Measurements from ENCODE around the gene TTYH2. TPM values are rescaled to one million over a fixed set of nuclear protein-coding genes. Genes with fewer than 3 reads are reported as not detected.

Gene TTYH2
- polyA plus RNA-seq, 1 of the 3 experiments (the other 2 are of a cell fraction) = 16.1 TPM

DNA sequence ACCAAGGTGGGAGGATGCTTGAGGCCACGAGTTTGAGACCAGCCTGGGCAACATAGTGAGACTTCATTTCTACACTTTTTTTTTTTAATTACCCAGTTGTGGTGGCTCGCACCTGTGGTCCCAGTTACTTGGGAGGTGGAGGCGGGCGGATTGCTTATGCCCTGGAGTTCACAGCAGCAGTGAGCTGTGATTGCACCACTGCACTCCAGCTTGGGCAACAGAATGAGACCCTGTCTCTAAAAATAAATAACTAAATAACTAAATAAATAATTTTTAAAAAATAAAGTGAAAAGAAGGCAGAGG, 70.0 kb downstream of the TTYH2 start:
- H3K9me2 ChIP-seq = no peaks in the 10 kb centered on the region
- no peaks in the 10 kb centered on the region for H3K79me2 ChIP-seq (ENCODE audit: insufficient read depth)
- TF ChIP-seq EZH2phosphoT487 (IDR thresholded peaks at IDR 0.05; ENCODE audit: borderline replicate concordance, low read depth) (no peak), GABPA (IDR thresholded peaks at IDR 0.05; ENCODE audit: low read depth) (no peak), NFIC (IDR thresholded peaks at IDR 0.05; ENCODE audit: borderline replicate concordance) (no peak), MAX (IDR thresholded peaks at IDR 0.05; ENCODE audit: low read depth) (no peak), FOXM1 (IDR thresholded peaks at IDR 0.05; ENCODE audit: low read depth) (no peak), JUND (IDR thresholded peaks at IDR 0.05) (no peak), NRF1 (IDR thresholded peaks at IDR 0.05; ENCODE audit: low read depth, low read length) (no peak), RFX5 (IDR thresholded peaks at IDR 0.05; ENCODE audit: low read length) (no peak), FOSL2 (IDR thresholded peaks at IDR 0.05; ENCODE audit: borderline replicate concordance, low read depth) (no peak), MEF2A (IDR thresholded peaks at IDR 0.05; ENCODE audit: borderline replicate concordance, low read depth) (no peak), RCOR1 (IDR thresholded peaks at IDR 0.05; ENCODE audit: low read length) (no peak), SMC3 (IDR thresholded peaks at IDR 0.05; ENCODE audit: low read depth, low read length) (no peak), EP300 (IDR thresholded peaks at IDR 0.05; ENCODE audit: borderline replicate concordance in 1 of 2, low read depth in 1 of 2, low read length in 1 of 2) (no peak), SIN3A (IDR thresholded peaks at IDR 0.05; ENCODE audit: borderline replicate concordance, low read depth, low read length) (no peak), REST (IDR thresholded peaks at IDR 0.05; ENCODE audit: low read depth, low read length) (no peak), RAD21 (IDR thresholded peaks at IDR 0.05; ENCODE audit: low read length) (no peak), GATA2 (CRISPR knock-in tag; IDR thresholded peaks at IDR 0.05) (no peak)
- TF ChIP-seq, protein P1, sequence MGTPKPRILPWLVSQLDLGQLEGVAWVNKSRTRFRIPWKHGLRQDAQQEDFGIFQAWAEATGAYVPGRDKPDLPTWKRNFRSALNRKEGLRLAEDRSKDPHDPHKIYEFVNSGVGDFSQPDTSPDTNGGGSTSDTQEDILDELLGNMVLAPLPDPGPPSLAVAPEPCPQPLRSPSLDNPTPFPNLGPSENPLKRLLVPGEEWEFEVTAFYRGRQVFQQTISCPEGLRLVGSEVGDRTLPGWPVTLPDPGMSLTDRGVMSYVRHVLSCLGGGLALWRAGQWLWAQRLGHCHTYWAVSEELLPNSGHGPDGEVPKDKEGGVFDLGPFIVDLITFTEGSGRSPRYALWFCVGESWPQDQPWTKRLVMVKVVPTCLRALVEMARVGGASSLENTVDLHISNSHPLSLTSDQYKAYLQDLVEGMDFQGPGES (IDR thresholded peaks at IDR 0.05; ENCODE audit: low read depth, low read length) = no peak
- TF ChIP-seq, protein P2, sequence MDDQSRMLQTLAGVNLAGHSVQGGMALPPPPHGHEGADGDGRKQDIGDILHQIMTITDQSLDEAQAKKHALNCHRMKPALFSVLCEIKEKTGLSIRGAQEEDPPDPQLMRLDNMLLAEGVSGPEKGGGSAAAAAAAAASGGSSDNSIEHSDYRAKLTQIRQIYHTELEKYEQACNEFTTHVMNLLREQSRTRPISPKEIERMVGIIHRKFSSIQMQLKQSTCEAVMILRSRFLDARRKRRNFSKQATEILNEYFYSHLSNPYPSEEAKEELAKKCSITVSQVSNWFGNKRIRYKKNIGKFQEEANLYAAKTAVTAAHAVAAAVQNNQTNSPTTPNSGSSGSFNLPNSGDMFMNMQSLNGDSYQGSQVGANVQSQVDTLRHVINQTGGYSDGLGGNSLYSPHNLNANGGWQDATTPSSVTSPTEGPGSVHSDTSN (IDR thresholded peaks at IDR 0.05) = no peak
- TF ChIP-seq, protein P3, sequence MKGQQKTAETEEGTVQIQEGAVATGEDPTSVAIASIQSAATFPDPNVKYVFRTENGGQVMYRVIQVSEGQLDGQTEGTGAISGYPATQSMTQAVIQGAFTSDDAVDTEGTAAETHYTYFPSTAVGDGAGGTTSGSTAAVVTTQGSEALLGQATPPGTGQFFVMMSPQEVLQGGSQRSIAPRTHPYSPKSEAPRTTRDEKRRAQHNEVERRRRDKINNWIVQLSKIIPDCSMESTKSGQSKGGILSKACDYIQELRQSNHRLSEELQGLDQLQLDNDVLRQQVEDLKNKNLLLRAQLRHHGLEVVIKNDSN (IDR thresholded peaks at IDR 0.05; ENCODE audit: borderline replicate concordance, low read depth) = no peak
- no peak overlapping the region for H3K27ac ChIP-seq (ENCODE audit: low read depth in 2 of 2, low read length in 1 of 2)
- H3F3A ChIP-seq (replicated peaks; ENCODE audit: insufficient read depth) = no peaks in the 10 kb centered on the region
- H3K4me2 ChIP-seq = no peak overlapping the region
- H3K9me3 ChIP-seq = no peaks in the 10 kb centered on the region
- ChIA-PET CTCF (interaction anchor here (9.6 kb wide), 1 partner anchor 14 kb away, joined by 93 read pairs; no protein-coding TSS in a partner anchor), POLR2A (no interaction called here)
- no peaks in the 10 kb centered on the region for H3K36me3 ChIP-seq (replicated peaks in 1 of 2; ENCODE audit: control insufficient read depth in 1 of 2, insufficient read depth in 2 of 2, low read length in 1 of 2)
- DNase-seq = no peak
- no peaks in the 10 kb centered on the region for H3K27me3 ChIP-seq (ENCODE audit: insufficient read depth)
- H3K4me3 ChIP-seq (ENCODE audit: low read depth in 2 of 2, low read length in 1 of 2) = no peak overlapping the region
- no peaks in the 10 kb centered on the region for H3K4me1 ChIP-seq (ENCODE audit: control insufficient read depth in 1 of 2, insufficient read depth in 2 of 2, low read depth in 1 of 2, low read length in 1 of 2)
- no peaks in the 10 kb centered on the region for H4K20me1 ChIP-seq (ENCODE audit: insufficient read depth)
- no peak overlapping the region for H3K9ac ChIP-seq
- WGBS (ENCODE audit: low lambda C conversion rate) = 56% methylated on average over 4 of the region's 4 CpGs
- H2AFZ ChIP-seq (ENCODE audit: low read depth) = no peak overlapping the region

All from SK-N-SH (cell line).